ENCODE results near the gene CDCA5. TPM values are rescaled to one million over a fixed set of nuclear protein-coding genes. Genes with fewer than 3 reads are reported as not detected.

The CDCA5 gene
- total RNA-seq, 1 experiment from 2014 or later: 94.8 TPM

- no peak overlapping the region for H3K56ac ChIP-seq (ENCODE audit: insufficient read length, low read depth, low read length)
- no peak for DNase-seq
- H3K9me3 ChIP-seq (ENCODE audit: control insufficient read depth, low read depth, low read length): no peaks in the 10 kb centered on the region
- H4K20me1 ChIP-seq (ENCODE audit: control insufficient read depth, insufficient read depth, insufficient read length): no peaks in the 10 kb centered on the region
- no peaks in the 10 kb centered on the region for H3K23me2 ChIP-seq (ENCODE audit: insufficient read length, low read depth, low read length, poor library complexity, severe bottlenecking)
- no peaks in the 10 kb centered on the region for H3K79me1 ChIP-seq (ENCODE audit: insufficient read depth, low read depth, low read length, poor library complexity, severe bottlenecking)
- no peak for TF ChIP-seq CTCF (conservative IDR thresholded peaks at IDR 0.05)
- no peak overlapping the region for H3K4ac ChIP-seq (ENCODE audit: low read depth, low read length)
- H3K27ac Mint-ChIP-seq: no peak overlapping the region
- no peak overlapping the region for H2BK20ac ChIP-seq (ENCODE audit: low read depth, low read length, poor library complexity, severe bottlenecking)
- no peak overlapping the region for H2BK120ac ChIP-seq (ENCODE audit: low read depth, low read length, poor library complexity, severe bottlenecking)
- no peak overlapping the region for H3K27ac ChIP-seq (ENCODE audit: insufficient read length, low read depth, low read length)
- H3K14ac ChIP-seq (ENCODE audit: insufficient read depth, low read length): no peak overlapping the region
- H3K4me1 Mint-ChIP-seq: no peaks in the 10 kb centered on the region
- H3K4me2 ChIP-seq (ENCODE audit: insufficient read depth, insufficient read length, low read length): no peak overlapping the region
- H2BK15ac ChIP-seq (ENCODE audit: low read depth, low read length): no peak overlapping the region
- H3T11ph ChIP-seq (ENCODE audit: low read length): no peak overlapping the region
- H4K91ac ChIP-seq (ENCODE audit: insufficient read length, low read depth, low read length): no peak overlapping the region
- no peak overlapping the region for H3K18ac ChIP-seq (ENCODE audit: insufficient read length, low read depth, low read length)
- no peak overlapping the region for H3K9ac ChIP-seq (ENCODE audit: extremely low read depth, insufficient read length, low read length)
- H3K79me2 ChIP-seq (ENCODE audit: insufficient read depth, low read length): no peaks in the 10 kb centered on the region
- no peak overlapping the region for H2AK5ac ChIP-seq (ENCODE audit: insufficient read length, low read length)
- no peak overlapping the region for H4K8ac ChIP-seq (replicated peaks; ENCODE audit: insufficient read length, low read depth, low read length)
- no peak overlapping the region for H4K5ac ChIP-seq (ENCODE audit: insufficient read length, low read depth, low read length)
- H2AFZ ChIP-seq (ENCODE audit: low read length): no peak overlapping the region
- no peaks in the 10 kb centered on the region for H3K9me3 Mint-ChIP-seq
- H3K27me3 ChIP-seq (ENCODE audit: insufficient read depth, low read length): no peaks in the 10 kb centered on the region
- H3K36me3 Mint-ChIP-seq (ENCODE audit: insufficient read depth in 1 of 3, low read depth in 3 of 3): peaks cover 0 to 28% (median 4%) of the 10 kb centered on the region in 3 experiments; a peak in 3 of 7 replicates
- no peak overlapping the region for H3K23ac ChIP-seq (ENCODE audit: insufficient read length, low read depth, low read length)
- no CpG with 5 or more reads among the region's 2 CpGs for WGBS (ENCODE audit: extremely low coverage, insufficient read length, low lambda C conversion rate)
- no peak overlapping the region for H2BK5ac ChIP-seq (ENCODE audit: insufficient read length, low read length)
- H2BK12ac ChIP-seq (ENCODE audit: insufficient read length, low read depth, low read length): no peak overlapping the region
- no peaks in the 10 kb centered on the region for H3K27me3 Mint-ChIP-seq (ENCODE audit: low read depth)
- H3K4me3 Mint-ChIP-seq: no peak overlapping the region
- no peaks in the 10 kb centered on the region for H3K4me1 ChIP-seq (ENCODE audit: insufficient read depth, low read length)
These were observed 49.4 kb downstream of the CDCA5 start for GRCh38 chr11:65034423-65034822.

All from H9 (cell line).